HL-60/S4 treated with phorbol 12-myristate 13-acetate at 8.2 ng/mL for 4 days and 3 days (cell line): Measurements from ENCODE around the gene NEAT1.

Experiments used
- in situ Hi-C: fragments of 300-500 bp; cut with MboI; formaldehyde crosslinking; loops from 2 replicates; pipeline ENCODE4 v1.15.0; 2022; ENCODE audit warnings: low sequenced_read_pairs

Gene NEAT1

DNA sequence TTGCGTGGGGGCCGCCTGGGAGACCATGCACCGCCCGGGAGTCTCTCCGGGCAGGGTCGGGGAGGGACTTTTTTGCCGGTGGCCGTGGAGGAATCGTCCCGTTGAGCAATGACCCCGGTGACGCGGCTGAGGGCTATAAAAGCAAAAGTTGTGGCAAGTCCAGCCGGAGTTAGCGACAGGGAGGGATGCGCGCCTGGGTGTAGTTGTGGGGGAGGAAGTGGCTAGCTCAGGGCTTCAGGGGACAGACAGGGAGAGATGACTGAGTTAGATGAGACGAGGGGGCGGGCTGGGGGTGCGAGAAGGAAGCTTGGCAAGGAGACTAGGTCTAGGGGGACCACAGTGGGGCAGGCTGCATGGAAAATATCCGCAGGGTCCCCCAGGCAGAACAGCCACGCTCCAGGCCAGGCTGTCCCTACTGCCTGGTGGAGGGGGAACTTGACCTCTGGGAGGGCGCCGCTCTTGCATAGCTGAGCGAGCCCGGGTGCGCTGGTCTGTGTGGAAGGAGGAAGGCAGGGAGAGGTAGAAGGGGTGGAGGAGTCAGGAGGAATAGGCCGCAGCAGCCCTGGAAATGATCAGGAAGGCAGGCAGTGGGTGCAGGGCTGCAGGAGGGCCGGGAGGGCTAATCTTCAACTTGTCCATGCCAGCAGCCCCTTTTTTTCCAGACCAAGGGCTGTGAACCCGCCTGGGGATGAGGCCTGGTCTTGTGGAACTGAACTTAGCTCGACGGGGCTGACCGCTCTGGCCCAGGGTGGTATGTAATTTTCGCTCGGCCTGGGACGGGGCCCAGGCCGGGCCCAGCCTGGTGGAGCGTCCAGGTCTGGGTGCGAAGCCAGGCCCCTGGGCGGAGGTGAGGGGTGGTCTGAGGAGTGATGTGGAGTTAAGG lies at the start of gene NEAT1:
TSS of gene NEAT1 (plus strand) at position 166 of the 883 bp plus-strand sequence.
- in situ Hi-C loops: loop anchor here (10.0 kb wide), 1 partner anchor 82 kb away; no protein-coding TSS in a partner anchor

DNA sequence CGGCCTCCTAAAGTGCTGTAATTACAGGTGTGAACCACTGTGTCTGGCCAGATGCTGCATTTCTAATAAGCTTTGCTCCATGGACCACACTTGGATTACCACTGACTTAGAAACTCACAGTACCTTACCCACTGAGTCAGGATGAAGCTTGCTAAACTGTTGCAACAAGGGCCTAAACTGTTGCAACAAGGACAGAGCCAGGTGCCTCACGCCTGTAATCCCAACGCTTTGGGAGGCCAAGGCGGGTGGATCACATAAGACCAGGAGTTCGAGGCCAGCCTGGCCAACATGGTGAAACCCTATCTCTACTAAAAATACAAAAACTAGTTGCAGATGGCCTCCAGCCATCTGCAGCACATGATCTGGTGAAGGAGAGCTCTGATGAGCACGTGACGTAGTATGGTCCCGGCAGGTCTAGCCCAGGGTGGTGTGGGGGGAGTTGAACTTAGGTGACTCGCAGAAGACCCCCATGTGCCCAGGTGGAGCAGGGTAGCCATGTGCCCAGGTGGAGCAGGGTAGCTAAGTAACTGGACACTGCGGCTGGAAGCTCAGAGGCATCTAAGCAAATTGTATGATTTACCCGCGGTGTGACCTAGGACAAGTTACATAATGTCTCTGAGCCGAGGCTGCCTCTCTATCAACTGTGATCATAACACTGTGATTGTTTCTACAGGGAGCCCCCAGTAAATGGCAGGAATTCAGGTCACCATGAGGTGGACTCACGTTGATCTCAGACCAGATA lies 48.6 kb upstream of the NEAT1 start:
- in situ Hi-C loops: no loop called here

DNA sequence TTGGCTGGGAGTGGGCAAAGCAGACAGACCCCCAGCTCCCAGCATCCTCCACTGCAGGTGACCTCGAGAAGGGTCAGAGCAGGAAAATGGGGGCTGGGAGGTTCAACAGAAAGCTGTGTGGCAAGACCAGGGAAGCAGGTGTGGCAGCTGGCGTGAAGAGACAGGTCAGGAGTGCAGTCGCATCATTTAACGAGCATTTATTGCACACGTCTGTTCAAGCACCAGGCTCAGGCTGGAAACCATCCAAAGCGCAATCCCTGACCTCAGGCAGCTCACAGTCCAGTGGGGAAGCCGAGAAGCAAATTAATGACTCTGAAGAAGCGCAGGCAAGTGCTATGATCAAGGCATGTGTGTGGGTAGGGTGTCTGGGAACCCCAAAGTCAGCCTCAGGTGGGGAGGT lies 47.6 kb upstream of the NEAT1 start:
- in situ Hi-C loops: no loop called here

DNA sequence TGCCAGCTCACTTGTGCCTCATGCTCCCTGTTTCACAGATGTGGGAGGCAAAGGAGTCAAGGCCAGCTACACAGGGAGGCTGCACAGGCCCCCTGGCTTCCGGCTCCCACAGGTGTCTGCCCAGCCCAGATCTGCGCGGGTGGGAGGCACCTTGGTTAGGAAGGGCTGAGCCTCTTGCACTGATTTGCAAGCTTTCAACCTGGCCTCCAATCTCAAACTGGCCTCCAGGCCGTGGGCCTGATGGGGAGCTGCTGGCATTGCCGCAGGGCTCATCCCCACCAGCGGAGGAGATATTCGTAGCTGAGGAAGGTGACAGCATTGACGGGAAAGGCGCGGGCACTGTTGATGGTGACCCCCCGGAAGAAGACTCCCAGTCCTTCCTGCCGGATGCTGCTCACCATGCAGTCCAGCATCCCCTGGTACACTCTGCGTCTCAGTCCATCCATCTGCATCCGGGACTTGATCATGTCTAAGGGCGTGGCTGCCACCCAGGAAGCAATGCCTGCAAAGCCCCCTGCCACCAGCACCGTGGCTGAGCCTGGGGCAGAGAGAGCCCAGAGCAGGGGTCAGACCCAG lies 46.4 kb upstream of the NEAT1 start:
- in situ Hi-C loops: no loop called here

DNA sequence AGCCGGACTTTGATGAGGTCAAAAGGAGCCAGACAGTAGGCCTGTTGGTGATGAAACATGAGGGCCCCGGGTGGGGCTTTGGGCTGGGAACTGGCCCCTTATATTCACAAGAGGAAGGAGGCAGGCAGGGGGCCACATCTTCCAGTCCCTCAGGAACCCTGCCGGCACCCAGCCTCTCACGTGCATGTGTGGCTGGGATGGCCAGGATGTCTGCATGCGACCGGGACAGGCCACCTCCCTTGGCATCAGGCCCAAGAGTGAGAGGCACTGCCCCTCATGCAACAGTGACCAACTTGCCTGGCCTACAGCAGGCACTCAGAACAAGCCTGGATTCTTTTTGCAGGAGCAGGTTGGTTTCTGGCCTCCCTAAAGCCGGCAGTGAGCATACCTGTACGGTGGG lies 45.6 kb upstream of the NEAT1 start:
- in situ Hi-C loops: no loop called here

DNA sequence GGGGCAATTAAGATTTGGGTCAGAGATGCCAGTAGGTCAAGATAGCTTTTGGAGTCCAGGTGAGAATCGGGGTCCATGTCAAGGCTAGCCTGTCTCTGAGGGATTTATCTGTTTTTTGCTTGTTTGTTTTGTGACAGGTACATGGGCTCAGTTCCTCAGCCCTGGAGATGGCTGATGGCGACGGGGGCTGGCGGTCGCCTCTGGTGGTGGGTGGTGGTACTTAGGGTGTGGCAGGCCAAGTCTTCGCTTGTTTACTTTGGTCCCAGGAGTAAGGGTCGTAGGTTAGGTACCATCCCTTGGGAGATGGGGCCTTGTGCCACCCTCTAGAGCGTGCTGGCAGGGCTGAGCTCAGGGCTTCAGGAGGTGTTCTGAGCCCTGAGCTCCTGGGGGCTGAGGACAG lies 44.8 kb upstream of the NEAT1 start:
- in situ Hi-C loops: no loop called here

DNA sequence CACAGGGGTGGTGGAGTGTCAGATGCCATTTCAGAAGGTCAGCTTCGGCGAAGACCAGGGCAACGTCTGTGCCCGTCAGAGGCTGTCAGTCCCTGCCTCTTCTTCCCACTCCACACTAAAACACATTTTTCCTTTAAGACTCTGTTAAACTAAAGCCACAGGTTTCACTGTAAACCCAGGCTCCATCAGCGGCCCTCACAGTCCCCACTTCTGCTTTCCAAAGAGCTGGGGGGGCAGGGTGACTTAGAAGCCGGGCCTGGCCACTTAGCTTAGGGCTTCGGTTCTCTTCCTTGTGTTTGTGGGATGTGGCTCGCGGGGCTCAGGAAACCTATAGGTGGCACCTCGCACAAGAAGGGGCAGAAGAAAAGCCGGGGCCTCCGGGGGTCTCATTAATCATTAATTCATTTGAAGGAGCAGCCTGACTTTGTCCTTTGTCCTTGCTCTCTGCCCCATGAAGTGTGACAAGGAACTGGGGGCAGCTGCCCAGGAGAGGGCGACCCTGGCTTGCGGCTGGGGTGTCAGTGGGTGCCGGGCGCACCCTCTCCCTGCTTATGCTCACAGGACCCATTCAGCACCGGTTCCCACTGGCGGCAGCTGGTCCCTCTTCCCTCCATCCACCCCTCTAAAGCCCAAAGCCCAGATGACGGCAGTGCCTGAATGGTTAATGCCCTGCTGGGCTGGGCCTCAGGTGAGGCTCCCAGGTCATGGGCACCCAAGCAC lies 44.2 kb upstream of the NEAT1 start:
- in situ Hi-C loops: no loop called here

DNA sequence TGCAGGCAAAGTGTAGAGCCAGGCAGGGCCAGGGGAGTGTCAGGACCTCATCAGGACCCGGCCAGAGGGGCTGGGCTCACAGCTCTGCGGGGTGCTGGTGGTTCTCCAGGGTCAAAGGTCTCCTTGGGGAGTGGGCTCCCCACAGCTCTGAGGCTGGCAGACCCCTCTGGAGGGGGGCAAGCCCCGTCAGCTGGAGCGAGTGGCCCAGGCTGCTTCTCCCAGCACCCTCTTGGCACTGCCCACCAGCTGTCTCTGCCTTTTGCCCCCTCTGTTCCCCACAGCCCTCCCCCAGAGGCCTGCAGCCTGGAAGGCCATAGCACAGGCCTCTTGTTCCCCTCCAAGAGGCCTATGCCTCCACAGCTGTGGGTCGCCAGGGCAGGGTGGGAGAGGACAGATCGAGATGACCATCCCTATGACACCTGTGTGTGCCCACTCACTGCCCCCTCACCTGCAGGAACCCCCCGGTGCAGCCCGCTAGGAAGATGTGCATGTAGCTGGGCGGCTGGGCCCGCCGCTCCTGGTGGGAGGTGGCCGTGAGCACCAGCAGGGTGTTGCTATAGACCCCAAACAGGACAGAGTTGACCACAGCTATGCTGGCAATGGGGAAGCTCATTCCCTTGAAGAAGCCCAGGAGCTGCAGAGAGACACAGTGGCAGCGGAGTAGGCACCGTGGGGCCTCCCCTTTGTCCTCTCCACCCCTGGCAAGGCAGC lies 43.5 kb upstream of the NEAT1 start:
- in situ Hi-C loops: no loop called here

DNA sequence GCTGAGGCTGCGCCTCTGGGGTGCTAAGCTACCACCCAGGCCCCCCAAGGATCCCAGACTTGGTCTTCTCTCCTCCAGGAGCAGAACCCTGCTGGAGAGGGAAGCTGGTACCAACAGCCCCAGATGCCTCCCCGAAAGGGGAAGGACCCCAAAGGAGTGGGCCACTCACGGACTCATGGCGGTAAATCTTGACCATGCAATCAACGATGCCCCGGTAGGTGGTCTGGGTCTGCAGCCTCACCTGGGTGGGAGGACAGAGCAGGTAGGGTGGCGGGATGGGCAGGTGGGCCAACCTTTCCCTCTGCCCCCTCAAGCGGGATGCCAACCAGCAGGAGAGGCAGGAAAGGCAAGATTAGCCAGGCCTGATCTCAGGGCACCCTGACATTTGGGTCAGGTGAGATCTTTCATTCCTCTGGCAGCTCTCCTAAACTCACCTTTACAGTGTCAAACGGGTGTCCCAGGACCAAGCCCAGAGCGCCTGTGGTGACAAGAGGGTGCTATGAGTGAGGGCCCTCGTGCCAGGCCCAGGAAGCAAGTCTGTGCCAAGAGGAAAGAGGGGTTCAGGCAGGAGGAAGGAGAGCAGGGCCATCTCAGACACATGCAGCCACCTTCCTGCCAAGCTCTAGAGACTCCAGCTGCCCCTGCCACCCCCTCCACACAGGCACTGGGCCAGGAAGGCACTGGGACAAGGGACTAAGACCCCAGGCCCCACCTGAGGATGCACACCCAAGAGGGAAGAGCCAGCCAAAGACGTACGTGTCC lies 42.7 kb upstream of the NEAT1 start:
- in situ Hi-C loops: no loop called here

DNA sequence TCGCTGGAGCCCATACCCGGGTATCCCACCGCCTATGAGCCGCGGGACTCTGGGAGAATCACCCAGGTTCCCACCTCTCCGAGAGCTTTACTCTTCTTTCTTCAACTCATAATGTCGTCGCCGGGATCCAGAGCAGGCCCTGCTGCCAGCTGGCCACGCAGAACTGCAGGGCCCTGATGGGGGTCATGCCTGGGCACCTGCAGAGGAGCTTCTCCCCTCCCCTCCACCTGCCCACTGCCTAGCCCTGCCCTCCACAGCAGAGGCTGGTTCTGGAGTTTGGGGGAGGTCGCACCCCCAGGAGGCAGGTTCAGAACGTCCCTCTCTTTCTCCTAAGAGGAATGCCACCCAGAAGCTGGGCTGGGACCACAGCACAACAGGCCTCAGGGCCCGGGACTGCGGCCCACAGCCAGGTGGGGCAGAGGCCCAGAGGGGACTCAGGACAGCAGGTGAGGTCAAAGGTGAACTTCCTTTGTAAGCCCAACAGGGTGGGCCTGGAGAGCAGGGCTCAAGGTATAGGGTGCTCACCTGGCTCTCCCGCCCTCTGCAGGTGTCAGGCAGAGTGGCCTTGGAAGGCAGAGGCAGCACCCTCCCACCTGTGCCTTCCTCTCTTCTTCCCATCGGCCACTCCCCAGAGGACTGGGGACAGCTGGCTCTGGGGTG lies 42.0 kb upstream of the NEAT1 start:
- in situ Hi-C loops: no loop called here

DNA sequence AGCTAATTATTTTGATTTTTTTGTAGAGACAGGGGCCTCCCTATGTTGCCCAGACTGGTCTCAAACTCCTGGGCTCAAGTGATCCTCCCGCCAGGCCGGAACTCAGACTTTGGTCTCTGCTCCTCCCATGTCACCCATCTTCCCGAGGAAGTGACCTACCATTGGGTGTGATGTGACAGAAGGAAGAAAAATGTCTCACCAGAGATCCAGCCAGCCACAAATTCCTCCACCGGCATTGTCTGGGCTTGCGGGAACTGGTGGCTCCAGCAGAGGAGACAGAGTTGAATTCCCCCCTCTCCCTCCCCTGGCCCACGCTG lies 40.9 kb upstream of the NEAT1 start:
- in situ Hi-C loops: no loop called here

DNA sequence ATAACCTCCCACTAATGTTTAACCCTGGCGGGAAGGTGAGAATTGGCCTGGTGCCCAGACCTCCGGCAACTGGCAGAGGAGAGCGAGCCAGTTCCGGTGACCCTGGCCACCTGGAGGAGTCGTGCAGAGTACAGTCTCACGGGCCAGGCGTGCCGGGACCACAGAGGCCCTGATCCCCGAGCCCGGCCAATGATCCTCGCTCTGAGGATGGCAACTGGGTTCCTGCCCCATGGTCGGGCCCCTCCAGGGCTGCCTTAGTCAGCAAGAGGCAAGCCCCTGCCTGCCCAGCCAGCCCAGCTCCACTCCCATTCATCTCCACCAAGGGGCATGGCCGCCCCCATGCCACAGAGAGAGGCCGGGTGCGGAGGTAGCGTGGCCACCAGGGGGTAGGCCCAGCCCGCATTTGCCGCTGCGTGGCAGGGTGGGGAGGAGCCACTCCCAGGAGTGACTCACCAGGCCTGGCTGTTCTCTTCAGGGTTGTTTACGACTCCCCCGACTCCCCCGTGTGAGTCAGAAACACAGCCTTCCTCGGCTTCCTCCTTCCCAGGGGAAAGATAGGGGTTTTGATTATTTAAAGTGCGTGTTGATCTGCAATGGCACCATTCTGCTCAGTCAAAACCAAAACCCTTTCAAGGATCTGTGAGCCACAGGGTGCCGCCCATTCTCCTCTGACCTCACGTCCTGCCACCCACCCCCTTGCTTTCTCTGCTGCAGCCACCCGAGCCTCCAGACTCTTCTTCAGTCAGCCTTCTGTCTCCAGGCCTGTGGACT lies 40.4 kb upstream of the NEAT1 start, which contains the start of gene SLC25A45:
TSS of gene SLC25A45 (minus strand) at position 614 of the 771 bp plus-strand sequence. CDS start 695 bp downstream, outside the sequence.
- in situ Hi-C loops: no loop called here

DNA sequence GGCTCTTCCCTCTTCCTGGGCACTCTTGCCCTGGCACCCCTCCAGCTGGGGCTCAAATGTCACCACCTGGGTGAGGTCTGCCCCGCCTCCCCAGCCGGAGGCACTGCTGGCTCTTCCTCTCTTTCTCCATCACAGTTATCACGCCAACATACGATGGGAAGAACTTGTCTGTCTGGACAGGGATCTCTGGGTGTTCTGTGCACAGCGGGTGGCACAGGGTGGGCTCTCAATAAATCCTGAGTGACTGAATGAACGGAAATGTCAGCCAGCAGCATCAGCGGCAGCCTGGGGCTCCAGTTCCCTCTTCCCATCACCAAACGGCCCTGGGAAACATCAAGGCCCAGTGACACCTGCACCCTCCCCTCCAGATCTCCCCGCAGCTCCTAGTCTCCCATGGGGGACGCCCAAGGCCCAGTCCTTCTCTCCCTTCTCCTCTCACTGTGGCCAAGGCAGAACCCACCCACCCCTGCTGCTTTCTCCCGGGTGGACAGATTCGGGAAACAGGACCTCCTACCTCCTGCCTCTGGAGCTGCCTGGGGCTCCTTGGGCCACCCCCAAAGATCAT lies 39.7 kb upstream of the NEAT1 start:
- in situ Hi-C loops: no loop called here

DNA sequence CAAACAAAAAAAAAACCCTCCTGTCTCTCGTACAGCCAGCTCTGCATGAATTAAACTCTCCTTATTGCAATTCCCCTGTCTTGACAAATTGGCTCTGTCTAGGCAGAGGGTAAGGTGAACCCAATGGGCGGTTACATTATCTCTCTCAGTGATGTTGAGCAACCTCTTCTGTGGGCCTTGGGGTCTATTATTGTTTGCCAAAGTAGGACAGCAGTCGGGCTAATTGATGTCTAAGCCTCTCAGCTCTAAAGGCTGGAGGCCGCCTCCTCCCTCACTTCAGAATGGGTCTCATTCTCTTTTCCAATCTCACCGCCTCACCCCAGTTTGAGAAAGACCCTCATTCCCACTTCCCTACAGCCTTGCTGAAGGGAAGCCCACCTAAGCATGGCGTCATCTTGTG lies 38.8 kb upstream of the NEAT1 start:
- in situ Hi-C loops: no loop called here

DNA sequence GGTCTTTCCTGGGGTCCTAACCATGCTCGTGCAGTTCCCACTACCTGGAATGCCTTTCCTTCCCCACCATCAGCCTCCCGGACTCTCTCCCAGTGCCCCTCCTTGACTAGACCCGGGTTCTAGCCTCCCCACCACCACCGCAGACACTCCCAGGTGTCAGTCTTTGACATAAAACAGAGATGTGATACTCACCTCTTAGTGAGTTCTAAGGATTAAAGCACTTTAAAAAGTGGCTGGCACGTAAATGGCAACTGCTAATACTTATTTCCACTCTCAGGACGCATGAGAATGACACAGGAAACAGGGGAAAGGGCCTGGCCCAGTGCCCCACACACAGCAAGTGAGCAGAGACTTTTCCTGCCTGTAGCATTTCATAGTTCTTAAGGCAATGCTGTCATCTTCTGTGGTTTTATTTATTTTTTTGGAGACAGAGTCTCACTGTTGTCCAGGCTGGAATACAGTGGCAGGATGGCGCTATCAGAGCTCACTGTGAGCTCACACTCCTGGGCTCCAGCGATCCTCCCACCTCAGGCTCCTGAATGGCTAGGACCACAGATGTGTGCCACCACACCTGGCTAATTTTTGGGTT lies 38.2 kb upstream of the NEAT1 start:
- in situ Hi-C loops: no loop called here

DNA sequence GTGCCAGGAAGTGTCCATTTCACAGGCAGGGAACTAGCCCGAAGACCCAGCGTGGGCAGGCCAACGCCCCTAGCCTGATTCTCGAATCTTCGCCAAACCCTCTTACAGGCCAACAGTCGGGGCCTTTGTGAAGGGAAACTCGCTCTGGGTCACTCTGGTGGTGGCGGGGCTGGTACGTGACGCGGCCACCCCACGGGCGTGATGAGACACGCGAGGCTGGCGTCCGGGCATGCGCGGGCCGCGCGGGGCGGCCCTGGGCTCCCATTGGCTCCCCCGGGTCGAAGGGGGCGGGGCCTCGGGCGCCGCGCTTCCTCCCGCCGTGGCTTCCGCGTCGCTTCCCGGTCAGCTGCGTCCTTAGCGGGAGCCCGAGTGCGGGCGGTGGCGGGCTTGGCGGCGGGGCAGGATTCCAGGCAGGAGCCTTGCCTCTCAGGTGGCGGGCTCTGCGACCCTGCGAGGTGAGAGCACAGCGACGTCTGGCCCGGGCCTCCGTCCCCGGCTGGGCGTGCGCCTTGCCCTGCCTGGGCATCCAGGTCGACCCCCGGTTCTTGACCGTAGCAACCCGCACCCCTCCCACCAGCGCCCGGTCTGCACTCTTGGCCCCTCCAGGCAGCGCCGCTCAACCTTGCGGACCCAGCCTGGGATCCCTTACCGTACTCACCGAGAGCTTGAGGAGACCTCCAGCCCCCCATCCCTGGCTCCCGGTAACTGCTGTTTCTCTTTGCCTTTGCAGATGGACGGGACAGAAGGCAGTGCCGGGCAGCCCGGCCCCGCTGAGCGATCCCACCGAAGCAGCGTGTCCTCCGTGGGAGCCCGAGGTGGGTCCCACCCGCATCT lies 36.1 kb upstream of the NEAT1 start, which contains the start of gene FRMD8:
TSS of gene FRMD8 (plus strand) at position 331 of the 834 bp plus-strand sequence. CDS start at position 731, 400 bp downstream.
- in situ Hi-C loops: no loop called here

DNA sequence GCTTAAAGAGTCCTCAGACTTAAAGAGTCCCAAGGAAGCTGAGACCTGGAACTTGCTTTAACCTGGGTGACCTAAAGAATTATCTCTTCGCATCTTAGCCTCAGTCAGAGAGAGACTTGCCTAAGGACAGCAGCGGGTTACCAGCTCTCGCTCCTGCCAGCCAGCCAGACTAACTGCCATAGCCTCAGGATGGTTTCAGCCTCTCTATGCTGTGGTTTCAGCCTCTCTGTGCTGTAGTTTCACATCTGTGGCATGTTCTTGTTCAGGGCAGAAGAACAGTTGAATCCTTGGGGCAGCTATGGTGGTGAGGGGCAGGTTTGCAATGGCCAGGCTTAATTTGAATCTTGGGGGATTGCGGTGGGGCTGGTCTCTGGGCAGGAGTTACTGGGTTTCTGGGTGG lies 33.9 kb upstream of the NEAT1 start:
- in situ Hi-C loops: no loop called here
